GM19324 (cell line): ENCODE data around the gene CTNND2.

Source experiments
- ATAC-seq: cut with Tn5 transposase; IDR thresholded peaks from one replicate; pipeline ENCODE4 v1.9.1; 2021; ENCODE audit warnings: mild to moderate bottlenecking, moderate library complexity; ENCODE audit not compliant: unreplicated experiment, low FRiP score

Gene CTNND2

GRCh38 chr5:11531811-11532555 is 372.3 kb downstream of the CTNND2 start:
- ATAC-seq: no peak

DNA sequence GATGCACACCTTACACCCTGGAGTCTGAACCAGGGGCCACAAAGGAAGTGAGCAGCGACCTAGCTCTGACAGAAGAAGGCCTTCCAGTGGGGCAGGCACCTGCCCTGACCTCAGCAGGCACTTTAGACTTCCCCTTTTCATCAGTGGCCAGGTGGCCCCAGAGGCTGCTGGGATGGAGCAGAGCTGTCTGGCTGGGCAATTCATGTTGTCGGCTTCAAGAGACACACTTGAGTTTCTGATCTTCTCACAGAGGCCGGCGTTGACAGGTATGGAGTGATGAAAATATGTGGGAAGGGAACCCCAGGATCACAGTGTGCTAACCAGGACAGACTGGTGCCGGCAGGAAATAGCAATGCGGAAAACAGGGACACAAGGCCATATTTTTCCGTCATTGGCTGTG is 375.5 kb downstream of the CTNND2 start:
- no peak for ATAC-seq

DNA sequence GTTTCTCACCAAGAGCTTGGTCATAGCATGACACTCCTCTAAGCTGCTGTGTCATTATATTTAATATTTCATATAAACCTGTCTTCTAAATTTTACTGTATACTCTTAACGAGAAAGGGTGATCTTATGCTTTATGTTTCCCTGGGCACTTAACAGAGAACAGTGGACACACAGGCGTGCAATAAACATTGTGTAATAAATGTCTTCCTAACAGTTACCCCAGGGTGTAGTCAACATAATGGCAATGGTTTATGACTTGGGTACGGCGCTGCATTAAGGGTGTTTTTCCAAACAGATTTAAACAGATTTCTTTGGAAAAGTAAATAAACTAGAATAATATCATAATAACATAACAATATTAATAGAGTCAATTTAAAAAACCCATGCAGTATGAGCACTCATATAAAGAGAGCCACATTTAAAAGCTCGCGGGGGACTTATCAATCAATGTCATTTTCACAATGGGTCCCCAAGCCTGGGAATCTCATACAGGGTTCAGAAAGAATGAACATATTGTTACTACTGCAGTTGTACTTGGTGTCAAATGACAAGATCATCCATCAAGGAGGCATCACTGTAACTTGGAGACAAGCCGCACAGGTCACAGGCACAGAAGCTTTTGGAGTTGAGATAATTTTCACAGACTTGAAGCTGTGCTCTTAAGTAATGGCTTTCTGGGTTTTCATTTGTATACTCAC is 376.4 kb downstream of the CTNND2 start:
- ATAC-seq: no peak

GRCh38 chr5:11525020-11525419 is 379.2 kb downstream of the CTNND2 start:
- ATAC-seq: no peak

- ATAC-seq: no peak
Measured at GRCh38 chr5:11524188-11524587, 380.1 kb downstream of the CTNND2 start.

GRCh38 chr5:11522796-11523195 is 381.4 kb downstream of the CTNND2 start:
- ATAC-seq: no peak

DNA sequence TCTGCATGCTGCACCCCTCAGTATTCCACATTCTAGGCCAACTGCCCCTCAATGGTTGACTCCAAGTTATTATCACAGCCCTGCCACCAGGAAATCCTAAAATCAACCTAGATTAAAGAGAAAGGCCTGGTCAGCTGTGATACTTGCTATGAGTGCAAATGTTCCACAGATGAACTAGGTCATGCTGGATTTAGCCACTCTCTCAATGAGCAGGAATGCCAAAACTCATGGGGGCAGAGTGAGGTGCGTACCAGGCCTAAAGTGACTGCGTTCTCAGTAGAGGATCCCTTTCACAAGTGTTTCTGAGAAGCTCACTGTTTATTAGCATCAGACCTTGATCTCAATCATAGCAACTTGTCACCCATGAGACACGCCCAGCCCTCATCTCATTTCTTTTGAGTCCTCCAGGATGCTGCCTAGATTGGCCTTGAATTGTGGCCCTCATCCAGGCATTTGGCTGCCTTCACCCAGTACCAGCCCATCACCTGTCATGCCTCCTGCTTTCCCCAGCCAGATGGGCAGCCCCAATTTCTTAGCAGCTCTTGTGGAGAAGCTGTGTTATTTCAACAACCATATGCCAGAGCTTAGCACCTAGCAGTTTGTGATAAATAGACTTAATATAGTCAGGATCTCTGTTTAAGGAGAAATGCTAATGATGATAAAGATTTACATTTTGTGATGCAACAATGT is 383.9 kb downstream of the CTNND2 start:
- ATAC-seq: no peak

DNA sequence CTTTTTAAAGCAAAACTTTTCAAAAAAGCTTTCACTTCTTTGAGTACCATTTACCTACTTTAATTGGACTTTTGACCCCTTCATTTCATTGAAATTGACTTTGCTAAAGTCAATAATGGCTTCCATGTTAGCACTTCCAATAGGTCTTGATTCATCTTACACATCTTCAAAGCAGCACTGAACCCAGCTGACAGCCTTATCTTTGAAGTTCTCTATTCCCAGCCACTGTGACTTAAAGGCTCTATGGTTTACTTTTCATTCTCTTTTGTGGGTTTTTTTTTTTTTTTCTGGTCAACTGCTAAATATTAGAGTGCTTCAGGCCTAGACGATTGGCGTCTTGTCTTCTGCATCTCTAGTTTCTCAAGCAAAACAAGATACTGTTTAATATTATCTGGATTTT is 385.0 kb downstream of the CTNND2 start:
- no peak for ATAC-seq

DNA sequence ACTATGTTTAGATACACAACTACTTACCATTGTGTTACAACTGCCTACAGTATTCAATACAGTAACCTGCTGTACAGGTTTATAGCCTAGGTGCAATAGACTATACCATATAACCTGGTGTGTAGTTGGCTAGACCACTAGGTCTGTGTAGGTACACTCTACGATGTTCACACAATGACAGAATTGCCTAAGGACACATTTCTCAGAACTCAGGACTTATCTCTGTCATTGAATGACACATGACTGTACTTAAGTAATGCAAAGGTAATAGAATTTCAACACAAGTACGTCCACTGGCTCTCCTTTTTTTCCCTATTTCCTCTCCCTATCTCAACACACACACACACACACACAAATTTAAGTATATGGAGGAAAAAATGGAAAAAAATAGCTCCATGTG is 385.6 kb downstream of the CTNND2 start:
- ATAC-seq: no peak

GRCh38 chr5:11514705-11515432 is 389.4 kb downstream of the CTNND2 start:
- ATAC-seq: no peak

DNA sequence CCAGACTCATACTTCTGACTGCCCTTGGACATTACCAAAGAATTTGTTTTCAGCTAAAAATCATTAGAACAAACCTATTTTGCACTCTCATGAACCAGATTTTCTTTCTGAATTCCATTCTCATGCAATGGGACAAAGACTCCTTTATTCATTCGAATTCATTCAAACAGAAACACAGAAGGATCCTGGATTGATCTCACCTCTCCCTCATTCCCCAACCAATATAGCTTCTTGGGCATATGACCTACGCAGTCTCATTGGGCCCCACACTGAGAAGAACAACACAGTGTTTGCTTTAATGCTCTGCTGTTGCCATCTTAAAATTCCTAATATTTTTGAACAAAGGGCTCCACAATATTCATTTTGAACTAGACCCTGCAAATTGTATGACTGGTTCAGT is 392.4 kb downstream of the CTNND2 start:
- no peak for ATAC-seq

DNA sequence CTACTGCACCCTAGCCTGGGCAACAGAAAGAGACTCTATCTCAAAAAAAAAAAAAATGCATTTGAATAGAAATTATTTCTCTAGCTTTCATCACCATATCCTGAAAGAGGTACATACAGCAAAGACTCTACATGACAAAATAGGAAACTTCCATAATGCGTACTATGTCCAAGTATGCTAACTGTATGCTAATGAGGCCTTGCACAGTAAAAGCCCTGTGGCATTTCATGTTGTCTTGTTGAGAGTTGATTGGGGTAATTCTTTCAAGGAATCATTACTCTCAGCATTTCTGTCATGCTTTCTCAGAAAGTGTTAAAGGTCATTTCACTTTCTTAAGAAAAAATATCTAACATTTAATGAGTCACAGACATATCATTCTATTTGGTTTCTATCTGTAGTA is 393.4 kb downstream of the CTNND2 start:
- ATAC-seq: no peak

- ATAC-seq: no peak
Measured at GRCh38 chr5:11509793-11510192, 394.5 kb downstream of the CTNND2 start.

GRCh38 chr5:11507156-11507910 is 396.9 kb downstream of the CTNND2 start:
- ATAC-seq: no peak

- ATAC-seq: no peak
Measured at GRCh38 chr5:11504886-11505193, 399.4 kb downstream of the CTNND2 start.

- ATAC-seq: no peak
Measured at GRCh38 chr5:11504065-11504885, 400.0 kb downstream of the CTNND2 start.

GRCh38 chr5:11502783-11503182 is 401.5 kb downstream of the CTNND2 start:
- ATAC-seq: no peak

- ATAC-seq: no peak
Measured at GRCh38 chr5:11497651-11498050, 406.6 kb downstream of the CTNND2 start.

- ATAC-seq: no peak
Measured at GRCh38 chr5:11496137-11496719, 408.0 kb downstream of the CTNND2 start.
